ENCODE data around the gene CAPNS1.

Gene CAPNS1

GRCh38 chr19:36139473-36140303 is at the start of gene CAPNS1:
CAPNS1 (plus strand) TSS chr19:36140066; CDS start chr19:36141012, 946 bp downstream.
- Mint-ChIP-seq H3K27me3 (ENCODE audit: low read depth) (no peaks in the 10 kb centered on the region), H3K36me3 (ENCODE audit: low read depth) (peaks cover 19% of the 10 kb centered on the region), H3K4me3 (peak within 1 kb of the TSS; percentile 96), H3K4me1 (ENCODE audit: low read depth) (peaks cover 19% of the 10 kb centered on the region), H3K27ac (peak within 1 kb of the TSS; percentile 98), H3K9me3 (no peaks in the 10 kb centered on the region)

GRCh38 chr19:36090910-36091695 is 48.8 kb upstream of the CAPNS1 start:
- Mint-ChIP-seq H3K4me3 (no peak overlapping the region), H3K27ac (no peak overlapping the region), H3K36me3 (ENCODE audit: low read depth) (peaks cover 25% of the 10 kb centered on the region), H3K9me3 (no peaks in the 10 kb centered on the region), H3K27me3 (ENCODE audit: low read depth) (no peaks in the 10 kb centered on the region), H3K4me1 (ENCODE audit: low read depth) (peaks cover 8% of the 10 kb centered on the region)

GRCh38 chr19:36092566-36092965 is 47.3 kb upstream of the CAPNS1 start:
- Mint-ChIP-seq H3K36me3 (ENCODE audit: low read depth) (peaks cover 28% of the 10 kb centered on the region), H3K27me3 (ENCODE audit: low read depth) (no peaks in the 10 kb centered on the region), H3K4me1 (ENCODE audit: low read depth) (peaks cover 8% of the 10 kb centered on the region), H3K27ac (no peak overlapping the region), H3K9me3 (no peaks in the 10 kb centered on the region), H3K4me3 (no peak overlapping the region)

- Mint-ChIP-seq H3K4me1 (ENCODE audit: low read depth) (peaks cover 8% of the 10 kb centered on the region), H3K36me3 (ENCODE audit: low read depth) (peaks cover 25% of the 10 kb centered on the region), H3K9me3 (no peaks in the 10 kb centered on the region), H3K27me3 (ENCODE audit: low read depth) (no peaks in the 10 kb centered on the region), H3K27ac (peak overlapping the region; percentile 64), H3K4me3 (no peak overlapping the region)
These were observed 46.7 kb upstream of the CAPNS1 start for GRCh38 chr19:36093146-36093662.

- no peak overlapping the region for H3K4me3 Mint-ChIP-seq
- peak overlapping the region; percentile 64 for H3K27ac Mint-ChIP-seq
- H3K9me3 Mint-ChIP-seq: no peaks in the 10 kb centered on the region
- H3K27me3 Mint-ChIP-seq (ENCODE audit: low read depth): no peaks in the 10 kb centered on the region
- H3K36me3 Mint-ChIP-seq (ENCODE audit: low read depth): peaks cover 25% of the 10 kb centered on the region
- peaks cover 8% of the 10 kb centered on the region for H3K4me1 Mint-ChIP-seq (ENCODE audit: low read depth)
These were observed 46.2 kb upstream of the CAPNS1 start for GRCh38 chr19:36093687-36094086.

- Mint-ChIP-seq H3K4me1 (ENCODE audit: low read depth) (peaks cover 8% of the 10 kb centered on the region), H3K27ac (no peak overlapping the region), H3K9me3 (no peaks in the 10 kb centered on the region), H3K4me3 (no peak overlapping the region), H3K36me3 (ENCODE audit: low read depth) (peaks cover 18% of the 10 kb centered on the region), H3K27me3 (ENCODE audit: low read depth) (no peaks in the 10 kb centered on the region)
These were observed 42.8 kb upstream of the CAPNS1 start for GRCh38 chr19:36097036-36097435.

GRCh38 chr19:36099166-36099785 is 40.6 kb upstream of the CAPNS1 start:
- H3K9me3 Mint-ChIP-seq: no peaks in the 10 kb centered on the region
- no peak overlapping the region for H3K27ac Mint-ChIP-seq
- H3K36me3 Mint-ChIP-seq (ENCODE audit: low read depth): peaks cover 15% of the 10 kb centered on the region

GRCh38 chr19:36100476-36100875 is 39.4 kb upstream of the CAPNS1 start:
- Mint-ChIP-seq H3K9me3 (no peaks in the 10 kb centered on the region), H3K4me3 (no peak overlapping the region), H3K27me3 (ENCODE audit: low read depth) (no peaks in the 10 kb centered on the region), H3K27ac (no peak overlapping the region), H3K4me1 (ENCODE audit: low read depth) (no peaks in the 10 kb centered on the region), H3K36me3 (ENCODE audit: low read depth) (peaks cover 12% of the 10 kb centered on the region)

More at GRCh38 chr19:36099166-36099785, 40.6 kb upstream of the CAPNS1 start:
- Mint-ChIP-seq H3K27me3 (ENCODE audit: low read depth) (no peaks in the 10 kb centered on the region), H3K4me1 (ENCODE audit: low read depth) (no peaks in the 10 kb centered on the region), H3K4me3 (no peak overlapping the region)

GRCh38 chr19:36101550-36102327 is 38.1 kb upstream of the CAPNS1 start:
- H3K4me3 Mint-ChIP-seq: no peak overlapping the region
- H3K36me3 Mint-ChIP-seq (ENCODE audit: low read depth): peaks cover 16% of the 10 kb centered on the region
- no peaks in the 10 kb centered on the region for H3K4me1 Mint-ChIP-seq (ENCODE audit: low read depth)
- no peaks in the 10 kb centered on the region for H3K27me3 Mint-ChIP-seq (ENCODE audit: low read depth)
- H3K27ac Mint-ChIP-seq: no peak overlapping the region
- H3K9me3 Mint-ChIP-seq: no peaks in the 10 kb centered on the region

- H3K27ac Mint-ChIP-seq: no peak overlapping the region
- H3K27me3 Mint-ChIP-seq (ENCODE audit: low read depth): no peaks in the 10 kb centered on the region
- H3K36me3 Mint-ChIP-seq (ENCODE audit: low read depth): peaks cover 17% of the 10 kb centered on the region
- H3K9me3 Mint-ChIP-seq: no peaks in the 10 kb centered on the region
- no peak overlapping the region for H3K4me3 Mint-ChIP-seq
- H3K4me1 Mint-ChIP-seq (ENCODE audit: low read depth): no peaks in the 10 kb centered on the region
These were observed 36.7 kb upstream of the CAPNS1 start for GRCh38 chr19:36103040-36103626.

- Mint-ChIP-seq H3K9me3 (no peaks in the 10 kb centered on the region), H3K4me3 (no peak overlapping the region), H3K27me3 (ENCODE audit: low read depth) (no peaks in the 10 kb centered on the region), H3K36me3 (ENCODE audit: low read depth) (peaks cover 13% of the 10 kb centered on the region), H3K4me1 (ENCODE audit: low read depth) (no peaks in the 10 kb centered on the region), H3K27ac (no peak overlapping the region)
These were observed 35.9 kb upstream of the CAPNS1 start for GRCh38 chr19:36103842-36104552.

GRCh38 chr19:36106441-36106840 is 33.4 kb upstream of the CAPNS1 start:
- Mint-ChIP-seq H3K27ac (peak overlapping the region; percentile 11), H3K9me3 (no peaks in the 10 kb centered on the region), H3K36me3 (ENCODE audit: low read depth) (peaks cover 13% of the 10 kb centered on the region), H3K27me3 (ENCODE audit: low read depth) (no peaks in the 10 kb centered on the region), H3K4me3 (no peak overlapping the region), H3K4me1 (ENCODE audit: low read depth) (no peaks in the 10 kb centered on the region)

- Mint-ChIP-seq H3K4me1 (ENCODE audit: low read depth) (no peaks in the 10 kb centered on the region), H3K9me3 (no peaks in the 10 kb centered on the region), H3K36me3 (ENCODE audit: low read depth) (peaks cover 15% of the 10 kb centered on the region), H3K4me3 (no peak overlapping the region), H3K27ac (no peak overlapping the region), H3K27me3 (ENCODE audit: low read depth) (no peaks in the 10 kb centered on the region)
These were observed 32.9 kb upstream of the CAPNS1 start for GRCh38 chr19:36106991-36107390.
